ENCODE data around the gene KRTAP4-8.

GRCh38 chr17:41144846-41145245 is 46.9 kb upstream of the KRTAP4-8 start:
- TF ChIP-seq CTCF (conservative IDR thresholded peaks at IDR 0.05; ENCODE audit: low read length) (no peak), EZH2phosphoT487 (IDR thresholded peaks at IDR 0.05; ENCODE audit: borderline replicate concordance) (no peak)
